NCI-H1092 treated with DMSO at 0.1 percent for 48 hours (cell line): ENCODE results near the gene TDRD9.
A peak's percentile ranks its signal among the peaks of the same experiment; 100 is the strongest.

Experiments used
- DNase-seq: peaks from one replicate; lab custom pipeline; 2025; lab: John Stamatoyannopoulos, UW

TDRD9 gene

GRCh38 chr14:104075530-104076151, 147.4 kb downstream of the TDRD9 start:
- DNase-seq = no peak

GRCh38 chr14:104076743-104077142, 148.5 kb downstream of the TDRD9 start:
- DNase-seq = no peak

GRCh38 chr14:104078031-104078455, 149.8 kb downstream of the TDRD9 start:
- peak; percentile 86 for DNase-seq

- no peak for DNase-seq
Observed at GRCh38 chr14:104080376-104081260, 152.4 kb downstream of the TDRD9 start.

GRCh38 chr14:104081261-104081835, 153.1 kb downstream of the TDRD9 start:
- no peak for DNase-seq

GRCh38 chr14:104081951-104082464, 153.8 kb downstream of the TDRD9 start:
- DNase-seq = no peak

GRCh38 chr14:104082807-104083206, 154.6 kb downstream of the TDRD9 start:
- no peak for DNase-seq

- no peak for DNase-seq
Observed at GRCh38 chr14:104084251-104085002, 156.2 kb downstream of the TDRD9 start.

GRCh38 chr14:104085032-104085888, 157.0 kb downstream of the TDRD9 start, which contains the start of gene ASPG:
Gene ASPG (plus strand): TSS chr14:104085700. CDS start chr14:104085771, 71 bp downstream.
- DNase-seq = no peak

- DNase-seq = no peak
Observed at GRCh38 chr14:104085889-104086201, 157.6 kb downstream of the TDRD9 start.

GRCh38 chr14:104086210-104086660, 158.0 kb downstream of the TDRD9 start:
- no peak for DNase-seq

GRCh38 chr14:104086661-104087461, 158.6 kb downstream of the TDRD9 start:
- no peak for DNase-seq

GRCh38 chr14:104087505-104087904, 159.2 kb downstream of the TDRD9 start:
- no peak for DNase-seq

- no peak for DNase-seq
Observed at GRCh38 chr14:104087981-104088850, 160.0 kb downstream of the TDRD9 start.

GRCh38 chr14:104090071-104090748, 162.0 kb downstream of the TDRD9 start:
- no peak for DNase-seq

- DNase-seq = no peak
Observed at GRCh38 chr14:104091061-104091926, 163.0 kb downstream of the TDRD9 start.

- no peak for DNase-seq
Observed at GRCh38 chr14:104091927-104092771, 163.9 kb downstream of the TDRD9 start.
